ENCODE measurements around the gene DHRS11.

The DHRS11 gene

DNA sequence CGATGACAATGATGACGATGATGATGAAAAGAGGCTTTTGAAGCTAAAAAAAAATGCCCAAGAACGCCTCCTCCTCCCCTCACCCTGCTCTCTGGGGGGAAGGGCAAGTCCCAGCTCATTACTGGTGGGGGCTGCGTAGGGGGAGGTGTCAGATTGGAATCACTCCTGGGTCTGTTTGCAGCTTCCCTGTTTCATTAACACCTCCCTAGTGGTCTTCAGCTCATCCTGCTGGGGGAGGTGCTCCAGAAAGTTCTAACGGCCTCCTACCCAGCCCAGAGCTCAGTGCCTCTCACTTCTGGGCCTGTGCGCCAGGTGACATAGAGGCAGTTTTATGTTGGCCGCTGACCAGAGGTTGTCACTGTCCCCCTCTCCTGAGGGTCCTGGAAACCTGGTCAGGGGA, 22.4 kb downstream of the DHRS11 start:
- no peak for DNase-seq (ENCODE audit: low read depth in 3 of 3)

DNA sequence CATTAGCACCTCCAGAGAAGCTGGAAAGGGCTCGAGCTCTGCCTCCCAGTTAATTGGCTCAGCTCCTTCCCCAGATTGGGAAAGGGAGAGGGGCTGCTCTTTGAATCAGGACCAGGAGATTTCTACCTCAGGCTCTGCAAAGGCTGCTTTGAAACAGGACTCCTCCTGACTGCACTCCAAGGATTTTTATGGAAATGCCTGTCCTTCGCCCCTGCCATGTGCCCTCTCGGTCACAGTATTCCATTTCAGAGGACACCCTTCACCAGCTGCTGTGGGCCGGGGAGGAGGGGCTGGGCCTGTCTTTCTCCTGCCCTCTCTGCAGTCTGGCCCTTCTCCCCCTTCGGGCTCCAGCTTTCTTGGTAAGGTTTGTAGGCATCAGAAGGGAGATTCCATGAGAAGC, 23.3 kb downstream of the DHRS11 start:
- DNase-seq (ENCODE audit: low read depth in 3 of 3), result no peak

DNA sequence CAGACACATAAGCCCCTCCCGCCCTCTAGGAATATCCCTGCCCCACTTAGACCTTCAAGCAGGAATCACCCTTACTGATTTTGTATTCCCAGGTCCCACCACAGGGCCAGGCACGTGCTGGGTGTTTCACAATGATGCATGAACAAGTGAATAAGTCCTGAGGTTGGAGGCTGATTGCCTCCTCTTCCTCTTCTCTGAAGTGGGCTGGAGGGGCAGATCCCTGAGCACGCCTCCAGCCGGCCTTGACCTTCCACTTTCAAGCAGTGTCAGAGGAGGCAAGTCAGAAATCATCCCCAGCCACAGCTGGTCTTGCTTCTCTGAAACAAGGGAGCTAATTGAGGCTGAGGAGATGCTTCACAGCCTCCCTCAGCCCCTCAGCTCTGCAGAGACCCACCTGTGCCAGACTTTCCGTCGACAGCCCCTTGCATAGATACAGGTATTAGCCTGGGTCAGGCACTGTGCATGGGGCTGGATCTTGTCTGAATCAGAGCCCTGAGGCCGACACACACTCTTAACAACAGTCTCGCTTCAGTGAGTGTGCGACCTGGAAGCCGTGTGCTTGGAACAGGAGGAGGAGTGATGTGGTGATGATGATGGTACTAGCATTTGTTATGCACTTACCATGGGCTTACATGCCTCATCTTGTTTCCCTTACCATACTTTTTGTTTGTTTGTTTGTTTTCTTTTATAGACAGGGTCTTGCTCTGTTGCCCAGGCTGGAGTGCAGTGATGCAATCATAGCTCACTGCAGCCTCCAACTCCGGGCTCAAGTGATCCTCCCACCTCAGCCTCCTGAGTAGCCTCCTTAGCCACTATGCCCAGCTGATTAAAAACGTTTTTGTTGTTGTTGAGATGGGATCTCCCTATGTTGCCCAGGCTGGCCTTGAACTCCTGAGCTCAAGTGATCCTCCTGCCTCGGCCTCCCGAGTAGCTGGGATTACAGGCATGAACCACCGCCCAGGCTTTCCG, 24.7 kb downstream of the DHRS11 start:
- DNase-seq (ENCODE audit: low read depth in 3 of 3), result no peak

DNA sequence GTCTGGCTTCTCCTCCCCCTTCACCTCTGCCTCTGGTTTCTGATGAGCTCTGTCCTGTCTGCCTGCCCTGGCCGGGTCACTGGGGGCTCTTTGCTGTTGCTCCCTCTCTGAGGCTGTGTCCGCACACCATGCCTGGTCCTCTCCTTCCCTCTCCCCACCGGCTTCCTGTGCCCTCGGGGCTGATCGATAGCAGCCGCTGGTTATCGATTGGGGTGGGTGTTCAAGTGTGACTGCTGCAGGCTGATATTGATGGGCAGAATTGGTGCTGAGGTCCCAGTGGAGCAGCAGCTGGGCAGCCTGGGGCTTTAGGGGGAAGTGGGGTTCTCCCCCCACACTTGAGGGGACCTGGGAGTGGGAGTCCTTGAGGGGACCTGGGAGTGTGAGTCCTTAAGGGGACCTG, 26.1 kb downstream of the DHRS11 start:
- DNase-seq (ENCODE audit: low read depth in 3 of 3), result no peak

DNA sequence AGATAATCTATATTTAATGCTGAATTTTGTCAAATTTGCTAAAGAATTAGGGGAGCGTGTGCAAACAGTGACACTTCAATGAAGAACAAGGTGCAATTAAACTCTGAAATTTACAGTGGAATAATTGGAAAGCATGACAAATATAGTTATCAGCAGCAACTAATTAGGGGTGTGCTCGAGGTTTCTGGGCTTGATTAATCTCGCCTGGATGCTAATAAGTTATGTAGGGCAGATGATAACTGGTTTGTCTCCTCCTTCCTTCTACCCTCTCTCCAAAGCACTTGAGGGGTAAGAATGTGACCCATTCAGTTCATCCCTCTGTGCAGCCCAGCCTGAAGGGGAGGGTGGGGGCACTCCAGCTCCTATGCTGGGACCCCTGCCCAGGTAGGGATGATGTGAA, 31.6 kb downstream of the DHRS11 start:
- DNase-seq (ENCODE audit: low read depth in 3 of 3), result no peak

DNA sequence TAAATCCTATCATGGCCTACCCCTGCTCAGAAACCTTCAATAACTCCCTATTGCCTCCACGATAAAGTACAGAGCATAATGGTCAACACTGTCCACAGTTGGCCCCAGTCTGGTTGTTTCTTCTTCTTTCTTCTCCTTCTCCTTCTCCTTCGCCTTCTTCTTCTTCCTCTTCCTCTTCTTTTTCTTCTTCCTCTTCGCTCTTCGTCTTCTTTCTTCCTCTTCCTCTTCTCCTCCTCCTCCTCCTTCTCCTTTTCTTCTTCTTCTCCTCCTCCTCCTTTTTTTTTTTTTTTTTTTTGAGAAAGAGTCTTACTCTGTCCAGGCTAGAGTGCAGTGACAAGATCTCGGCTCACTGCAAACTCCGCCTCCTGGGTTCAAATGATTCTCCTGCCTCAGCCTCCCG, 33.5 kb downstream of the DHRS11 start:
- DNase-seq (ENCODE audit: low read depth in 3 of 3), result no peak

DNA sequence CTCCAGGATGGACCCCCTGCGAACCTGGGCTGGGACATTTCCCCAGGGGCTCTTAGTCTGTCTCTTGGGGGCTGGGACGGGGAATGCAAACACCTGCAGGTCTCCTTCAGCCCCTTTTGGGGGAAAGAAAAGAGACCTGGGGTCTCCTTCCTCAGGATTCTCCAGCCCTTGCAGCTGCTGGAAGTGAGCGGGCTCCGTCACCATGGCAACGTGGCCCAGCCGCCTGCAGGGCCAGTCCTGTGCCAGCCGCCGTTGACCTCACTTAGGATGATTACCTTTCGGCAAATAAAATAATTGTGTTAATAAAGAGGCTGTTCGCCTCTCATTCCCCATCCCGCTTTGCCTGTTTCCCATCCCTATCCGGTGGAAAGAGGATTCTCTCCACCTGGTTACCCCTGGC, 35.4 kb downstream of the DHRS11 start:
- no peak for DNase-seq (ENCODE audit: low read depth in 3 of 3)

DNA sequence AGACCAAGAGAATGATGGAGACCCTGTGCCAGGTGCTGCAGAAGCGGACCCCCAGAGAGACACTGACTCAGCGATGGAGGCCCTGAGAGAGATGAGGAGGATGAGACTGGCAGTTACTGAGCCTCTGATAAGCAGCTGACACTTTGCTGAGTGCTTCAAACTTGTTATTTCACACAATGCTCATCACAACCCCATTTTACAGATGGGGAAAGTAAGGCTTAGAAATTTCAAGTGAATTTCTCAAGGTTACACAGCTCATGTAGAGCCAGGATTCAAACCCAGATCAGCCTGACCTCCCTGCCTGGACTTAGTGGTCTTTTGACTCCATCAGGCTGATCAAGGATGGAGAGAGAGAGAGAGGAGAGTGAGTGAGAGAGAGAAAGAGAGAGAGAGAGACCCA, 36.9 kb downstream of the DHRS11 start:
- no peak for DNase-seq (ENCODE audit: low read depth in 3 of 3)

DNA sequence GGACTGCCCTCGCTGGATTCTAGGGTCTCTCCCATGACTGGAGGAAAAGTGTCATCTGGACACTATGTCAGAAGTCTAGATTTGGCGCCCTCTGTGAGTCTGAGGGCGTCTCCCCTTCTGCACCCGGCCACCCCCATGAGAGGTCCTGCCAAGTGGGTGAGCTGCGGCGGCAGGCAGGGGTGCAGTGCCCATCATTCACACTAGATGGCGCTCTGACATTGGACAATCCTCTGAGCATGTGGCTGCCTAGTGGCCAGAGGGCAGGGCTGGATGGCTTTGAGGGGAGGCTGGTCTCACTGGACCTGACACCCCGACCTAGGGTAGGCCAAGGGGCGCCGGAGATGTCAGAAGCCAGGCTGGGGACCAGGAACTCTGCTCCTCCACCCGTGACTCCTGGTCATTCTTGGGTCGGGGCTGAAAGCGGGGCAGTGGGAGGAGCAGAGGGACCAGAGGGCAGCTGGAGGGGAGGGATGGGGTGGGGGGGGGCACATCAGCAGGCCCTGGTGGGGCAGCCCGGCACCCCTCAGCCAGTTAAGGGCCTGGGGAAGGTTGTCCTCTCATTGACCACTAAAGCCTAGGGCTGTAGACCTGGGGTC, 37.7 kb downstream of the DHRS11 start:
- peak; percentile 67 to 78 (median 70) for DNase-seq (ENCODE audit: low read depth in 3 of 3)

DNA sequence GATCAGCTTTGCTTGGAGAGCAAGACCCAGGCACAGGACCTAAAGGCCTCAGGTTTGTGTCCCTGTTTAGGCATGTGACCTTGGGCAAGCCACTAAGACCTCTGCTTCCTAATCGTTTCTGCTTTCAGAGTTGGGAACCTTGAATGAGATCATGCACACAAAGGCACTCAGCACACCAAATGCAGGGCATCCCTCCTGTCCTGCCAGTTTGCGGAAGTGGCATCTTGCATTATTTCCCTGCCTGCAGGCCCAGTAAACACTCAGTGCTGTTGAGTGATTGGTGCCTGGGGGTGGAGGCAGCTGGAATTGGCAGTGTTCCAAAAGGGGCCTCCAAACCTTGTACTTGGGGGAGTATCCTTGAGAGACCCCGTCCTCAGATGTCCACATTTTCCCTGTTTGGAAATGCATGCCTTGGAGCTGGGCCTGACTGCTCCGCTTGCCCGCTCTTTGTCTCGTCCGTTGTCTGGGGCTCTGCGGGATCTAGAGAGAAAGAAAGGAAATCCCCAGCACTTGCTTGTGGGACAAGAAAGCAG, 38.4 kb downstream of the DHRS11 start:
- no peak for DNase-seq (ENCODE audit: low read depth in 3 of 3)

DNA sequence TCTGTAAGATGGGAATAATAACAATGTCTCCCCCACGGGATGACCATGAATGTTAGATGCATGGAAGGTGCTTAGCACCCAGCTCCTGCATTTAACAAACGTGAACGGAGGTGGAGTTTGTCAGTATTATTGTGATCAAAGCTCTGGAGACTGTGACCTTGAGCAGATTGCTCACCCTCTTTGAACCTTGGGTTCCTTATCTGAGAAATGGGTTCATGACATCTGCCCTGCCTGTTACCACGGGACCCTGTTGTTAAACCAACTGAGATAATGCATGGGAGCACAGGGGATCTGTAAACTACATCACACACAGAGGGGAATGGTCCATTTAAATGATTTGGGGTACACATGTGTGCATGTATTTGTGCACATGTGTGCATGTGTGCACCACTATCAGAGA, 39.3 kb downstream of the DHRS11 start:
- DNase-seq (ENCODE audit: low read depth in 3 of 3), result no peak

DNA sequence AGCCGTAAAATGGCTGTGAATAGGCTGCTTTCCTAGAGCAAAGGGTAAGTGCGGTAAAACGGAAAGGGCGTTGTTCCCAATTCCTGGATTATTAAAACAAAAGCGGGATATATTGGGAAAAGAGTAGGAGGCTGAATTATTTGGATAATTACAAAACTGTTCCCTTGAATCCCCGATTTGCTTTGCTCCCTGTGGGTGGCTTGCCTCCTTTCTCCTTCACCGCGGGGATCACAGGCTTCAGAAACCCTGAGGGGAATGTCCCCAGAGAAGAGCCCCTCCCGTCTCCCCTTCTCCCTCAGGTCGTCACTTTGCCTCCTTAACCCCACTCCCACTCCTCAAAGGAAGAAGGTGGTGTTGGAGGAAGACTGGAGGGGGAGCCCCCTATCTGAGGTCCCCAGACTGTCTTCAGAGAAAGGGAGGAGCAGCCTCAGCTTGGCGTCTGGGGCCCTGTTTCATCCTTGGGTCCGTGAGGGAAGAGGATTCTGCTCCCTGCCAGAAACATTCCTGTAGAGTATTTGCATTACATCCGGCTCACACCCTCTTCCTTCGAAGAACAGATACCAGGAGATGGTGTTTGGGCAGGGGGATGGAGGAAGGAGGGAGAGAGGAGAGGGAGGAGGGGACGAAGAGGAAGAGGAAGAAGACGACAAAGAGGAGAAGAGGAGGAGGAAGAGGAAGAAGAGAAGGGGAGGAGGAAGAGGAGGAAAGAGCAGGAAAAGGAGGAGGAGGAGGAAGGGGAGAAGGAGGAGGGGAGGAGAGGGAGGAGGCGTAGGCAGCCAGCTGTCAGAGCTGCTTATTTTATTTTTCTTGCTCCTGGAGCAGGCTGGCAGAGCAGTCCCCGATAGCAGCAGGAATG, 41.5 kb downstream of the DHRS11 start:
- no peak for DNase-seq (ENCODE audit: low read depth in 3 of 3)

DNA sequence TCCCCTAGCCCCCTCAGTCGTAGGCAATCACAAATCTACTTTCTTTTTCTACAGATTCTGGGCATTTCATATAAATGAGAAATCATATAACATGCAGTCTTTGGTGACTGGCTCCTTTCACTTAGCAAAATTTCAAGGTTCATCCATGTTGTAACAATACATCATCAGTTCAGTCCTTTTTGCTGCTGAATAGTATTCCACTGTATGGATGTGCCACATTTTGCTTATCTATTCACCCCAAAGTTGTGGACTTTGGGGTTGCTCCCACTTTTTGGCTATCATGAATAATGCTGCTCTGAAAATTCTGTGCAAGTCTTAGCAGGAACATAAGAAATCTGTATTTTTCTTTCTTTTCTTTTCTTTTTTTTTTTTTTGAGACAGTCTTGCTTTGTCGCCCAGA, 48.7 kb downstream of the DHRS11 start:
- DNase-seq (ENCODE audit: low read depth in 3 of 3), result no peak

DNA sequence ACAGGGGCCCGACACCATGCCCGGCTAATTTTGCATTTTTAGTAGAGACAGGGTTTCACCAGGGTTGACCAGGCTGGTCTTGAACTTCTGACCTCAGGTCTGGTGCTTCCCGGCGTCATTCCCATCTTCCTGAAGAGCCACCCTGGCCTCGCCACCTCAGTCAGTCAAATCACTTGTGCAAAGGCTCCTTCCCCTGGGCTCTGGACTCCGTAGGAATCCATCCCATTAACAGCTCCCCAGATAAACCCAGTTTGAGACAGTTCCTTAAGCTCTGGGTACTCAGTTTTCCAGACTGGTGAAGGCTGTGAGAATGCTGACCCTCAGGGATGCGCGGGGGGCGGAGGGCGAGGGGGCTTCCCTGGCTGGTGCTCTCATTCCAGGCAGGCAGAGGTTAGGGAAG, 49.2 kb downstream of the DHRS11 start:
- DNase-seq (ENCODE audit: low read depth in 3 of 3), result no peak

DNA sequence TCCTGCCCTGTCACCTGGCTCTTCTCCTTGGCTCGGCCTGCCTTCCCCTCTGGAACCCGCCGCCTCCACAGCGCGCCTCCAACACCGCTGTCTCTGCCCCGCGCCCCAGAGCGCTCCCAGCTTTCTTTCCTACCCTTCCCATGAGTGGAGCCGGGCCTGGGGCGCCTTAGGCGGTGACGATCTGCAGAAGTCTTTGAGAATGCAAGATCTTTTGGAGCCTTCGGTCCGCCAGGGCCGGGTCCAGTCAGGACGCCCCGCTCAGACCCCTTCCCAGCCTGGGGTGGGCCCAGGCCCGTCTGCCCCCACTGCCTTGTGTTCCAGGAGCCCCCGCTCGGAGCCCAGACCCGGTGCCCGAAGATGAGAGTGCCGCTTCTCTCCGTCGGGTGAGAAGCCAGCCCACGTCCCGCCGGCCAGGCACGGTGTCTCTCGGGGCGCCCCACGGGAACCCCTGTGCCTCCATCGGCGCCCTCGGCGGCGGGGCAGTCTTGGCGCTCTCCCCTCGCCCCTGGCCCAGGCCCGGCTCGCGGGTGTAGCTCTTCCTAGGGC, 49.7 kb downstream of the DHRS11 start:
- no peak for DNase-seq (ENCODE audit: low read depth in 3 of 3)

DNA sequence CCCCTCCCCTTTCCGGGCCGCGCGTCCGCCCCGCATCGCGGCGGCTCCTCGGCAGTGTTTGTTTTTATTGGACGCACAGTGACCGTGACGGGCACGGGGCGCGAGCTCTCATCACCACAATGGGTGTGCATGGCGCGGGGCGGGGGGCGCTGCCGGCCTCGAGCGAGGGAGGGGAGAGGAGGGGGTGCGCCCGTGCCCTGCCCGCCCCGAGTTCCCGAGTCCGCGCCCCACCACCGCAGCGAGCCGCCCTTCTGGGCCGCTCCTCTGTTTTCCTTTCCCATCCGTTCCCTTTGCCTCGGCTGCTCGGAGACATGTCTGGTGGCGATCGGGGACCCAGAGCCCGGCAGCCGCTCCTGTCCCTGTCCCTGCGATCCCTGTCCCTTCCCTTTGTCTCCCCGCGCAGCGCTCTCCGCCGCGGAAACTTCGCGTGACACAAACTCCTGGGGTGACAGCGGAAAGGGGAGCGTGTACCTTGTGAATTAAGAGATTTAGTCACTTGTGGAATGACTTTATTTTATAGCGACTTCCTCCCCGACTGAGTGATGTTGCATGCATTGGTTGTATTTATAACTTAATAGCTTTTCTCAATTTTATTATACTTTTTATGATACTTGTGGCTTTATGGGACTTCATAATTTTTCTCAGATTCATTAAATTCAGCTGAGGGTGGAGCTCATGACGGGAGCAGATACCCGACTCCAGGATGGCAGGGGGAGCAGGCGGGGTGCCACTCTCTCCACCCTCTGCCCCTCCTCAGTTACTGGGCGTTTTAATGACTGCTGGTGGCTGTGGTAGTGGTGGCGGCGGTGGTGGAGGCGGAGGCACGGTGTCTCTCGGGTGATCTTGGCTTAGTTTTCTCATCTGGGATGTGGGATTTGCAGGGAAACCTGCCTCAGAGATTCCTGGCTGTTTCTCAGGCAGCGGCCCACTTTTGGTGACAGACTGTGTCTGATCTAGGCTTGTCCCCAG, 50.5 kb downstream of the DHRS11 start:
- no peak for DNase-seq (ENCODE audit: low read depth in 3 of 3)

DNA sequence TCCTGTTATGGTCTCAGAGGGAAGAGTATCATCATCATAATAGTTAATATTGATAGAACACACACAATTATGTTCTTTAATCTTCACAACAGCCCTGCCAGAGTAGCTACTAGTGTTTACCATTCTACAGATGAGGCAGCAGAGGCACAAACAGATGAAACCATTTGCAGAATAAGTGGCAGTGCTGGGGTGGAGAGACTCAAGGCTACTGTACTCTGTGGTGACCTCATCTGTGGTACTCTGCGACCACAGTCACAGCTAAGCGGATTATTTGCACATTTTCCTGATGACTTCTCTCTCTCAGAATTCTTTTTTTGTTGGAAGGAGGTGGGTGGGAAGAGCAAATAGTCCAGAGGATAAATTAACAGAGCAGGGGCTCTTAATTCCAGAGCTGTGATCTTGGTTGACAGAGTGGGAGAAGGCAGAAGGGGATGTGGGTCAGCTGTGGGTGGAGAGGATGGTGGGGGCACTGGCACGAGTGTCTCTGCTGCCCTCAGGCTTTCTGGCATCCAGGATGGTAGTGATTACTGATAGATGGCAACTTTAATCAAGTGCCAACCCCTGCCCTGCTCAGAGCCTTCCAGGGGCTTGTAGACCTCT, 51.5 kb downstream of the DHRS11 start:
- DNase-seq (ENCODE audit: low read depth in 3 of 3), result no peak

DNA sequence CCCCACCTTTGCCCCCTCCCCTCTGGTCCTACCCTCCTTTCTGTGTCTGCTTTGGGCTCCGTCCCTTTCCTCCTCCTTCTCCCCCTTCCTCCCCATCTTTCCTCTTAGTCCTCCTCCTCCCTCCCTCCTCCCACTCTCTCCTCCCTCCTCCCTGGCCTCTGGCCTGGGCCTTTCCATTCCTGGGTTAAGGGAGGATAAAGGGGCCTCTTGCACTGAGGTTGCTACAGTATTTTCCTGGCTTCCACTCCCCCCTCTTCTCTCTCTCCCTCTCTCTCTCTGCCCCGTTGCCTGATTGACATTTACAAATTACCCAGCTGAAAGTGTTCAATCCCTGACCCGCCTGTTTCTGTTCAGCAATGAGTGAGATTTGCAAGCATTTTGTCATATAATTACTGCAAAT, 53.7 kb downstream of the DHRS11 start:
- no peak for DNase-seq (ENCODE audit: low read depth in 3 of 3)

DNA sequence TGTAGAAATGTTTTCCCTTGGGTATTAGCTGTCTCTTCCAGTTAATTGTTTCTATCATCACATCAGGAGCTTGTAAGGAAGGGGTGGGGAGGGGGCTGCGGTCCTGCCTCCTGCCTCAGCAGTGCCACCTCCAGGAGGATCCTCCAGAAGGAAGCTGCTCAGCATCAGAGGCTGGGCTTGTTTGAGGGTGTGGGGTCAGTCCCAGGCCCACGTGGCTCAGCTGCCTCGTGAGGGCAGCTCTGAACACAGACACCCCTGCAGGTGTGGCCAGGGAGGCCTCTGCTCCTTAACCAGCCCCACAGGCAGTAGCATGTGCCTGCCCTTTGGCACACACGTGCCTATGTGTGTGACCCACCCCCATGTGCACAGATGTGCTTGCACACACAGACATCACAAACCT, 56.0 kb downstream of the DHRS11 start:
- no peak for DNase-seq (ENCODE audit: low read depth in 3 of 3)

DNA sequence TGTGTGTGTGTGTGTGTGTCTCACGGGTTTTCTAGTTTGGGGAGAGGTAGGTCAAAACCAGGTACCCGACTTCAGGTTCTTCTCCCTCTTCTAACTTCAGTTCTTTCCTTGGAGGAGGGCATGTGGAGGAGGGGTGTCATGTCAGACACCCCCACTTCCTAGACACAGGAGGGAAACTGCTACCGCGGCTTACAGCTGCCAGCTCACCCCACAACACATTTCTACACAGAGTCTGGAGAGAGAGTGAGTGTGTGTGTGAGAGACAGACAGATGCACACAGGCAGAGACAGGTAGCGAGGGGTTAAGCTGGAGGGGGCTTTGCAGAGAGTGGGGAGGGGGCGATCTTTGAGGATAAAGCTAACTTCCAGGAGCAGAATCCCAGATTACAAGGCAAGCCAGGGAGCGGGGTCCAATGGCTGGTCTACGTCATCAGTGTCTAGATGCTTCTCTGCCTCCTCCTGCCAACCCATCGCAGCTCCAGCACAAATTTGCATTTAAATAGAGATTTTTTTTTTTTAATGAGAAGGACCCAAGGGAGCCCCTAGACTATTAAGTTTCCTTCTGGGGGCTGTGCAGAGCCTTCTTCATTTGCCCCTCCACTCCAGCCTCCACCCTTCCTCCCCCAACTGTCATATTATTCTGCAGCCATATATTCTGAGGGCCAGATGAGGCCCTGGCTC, 58.6 kb downstream of the DHRS11 start:
- DNase-seq (ENCODE audit: low read depth in 3 of 3), result no peak
